ENCODE results near the gene SUCLG2.
A peak's percentile ranks its signal among the peaks of the same experiment; 100 is the strongest.

The SUCLG2 gene

DNA sequence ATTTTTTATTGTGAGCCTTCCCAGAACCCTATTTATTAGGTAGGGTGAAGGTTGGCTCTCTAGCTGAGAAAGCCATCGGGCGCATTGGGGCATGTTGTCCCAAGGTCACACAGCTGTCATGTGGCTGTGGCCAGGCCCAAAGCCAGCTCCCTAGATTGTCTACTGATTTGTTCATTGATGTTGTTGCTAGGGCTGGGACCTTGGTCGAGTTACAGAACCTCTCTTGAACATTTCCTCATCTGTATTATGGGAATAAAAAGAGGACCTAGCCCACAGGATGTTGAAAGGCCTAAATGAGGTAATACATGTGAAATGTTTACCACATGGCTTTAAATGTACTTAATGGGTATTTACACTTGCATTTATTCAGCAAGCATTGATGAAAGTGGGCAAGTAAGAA, 252.5 kb downstream of the SUCLG2 start:
- no peak for DNase-seq (ENCODE audit: low read depth in 4 of 4, low spot score in 1 of 4)

DNA sequence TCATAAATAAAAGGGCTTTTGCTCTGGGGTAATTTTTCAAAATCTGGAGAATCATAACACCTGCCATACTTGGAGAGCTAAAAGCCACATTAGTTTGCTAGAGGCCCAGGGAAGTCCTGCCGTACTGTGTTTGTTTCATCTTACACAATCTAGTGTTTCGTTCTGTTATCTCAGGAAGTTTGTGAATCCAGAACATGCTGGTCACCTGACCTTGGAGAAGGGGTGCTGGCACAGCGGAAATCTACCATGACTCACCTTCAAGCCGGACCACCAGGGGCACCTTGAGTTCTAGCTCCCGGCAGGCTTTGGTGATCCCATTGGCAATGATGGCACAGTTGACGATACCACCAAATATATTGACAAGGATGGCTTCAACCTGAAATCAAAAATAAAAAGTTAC, 253.9 kb downstream of the SUCLG2 start:
- no peak for DNase-seq (ENCODE audit: low read depth in 4 of 4, low spot score in 1 of 4)

DNA sequence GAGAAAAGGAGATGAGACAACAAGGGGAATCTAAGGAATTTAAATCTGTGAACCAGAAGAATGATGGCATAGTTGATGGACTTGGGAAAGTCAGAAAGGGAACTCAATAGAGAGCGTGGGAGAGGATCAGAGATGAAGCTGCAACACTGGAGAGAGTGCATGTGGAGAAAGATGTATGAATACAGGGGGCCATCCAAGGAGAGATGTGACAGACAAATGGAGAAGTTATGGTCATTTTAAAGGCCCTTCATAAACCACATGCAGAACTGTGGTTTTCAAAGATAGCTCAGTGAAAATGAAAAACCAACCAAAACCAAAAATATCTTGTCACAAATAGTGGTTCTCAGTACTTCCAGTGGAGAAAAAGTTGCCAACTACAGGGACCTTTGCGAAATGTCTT, 265.2 kb downstream of the SUCLG2 start:
- no peak for DNase-seq (ENCODE audit: low read depth in 4 of 4, low spot score in 1 of 4)

DNA sequence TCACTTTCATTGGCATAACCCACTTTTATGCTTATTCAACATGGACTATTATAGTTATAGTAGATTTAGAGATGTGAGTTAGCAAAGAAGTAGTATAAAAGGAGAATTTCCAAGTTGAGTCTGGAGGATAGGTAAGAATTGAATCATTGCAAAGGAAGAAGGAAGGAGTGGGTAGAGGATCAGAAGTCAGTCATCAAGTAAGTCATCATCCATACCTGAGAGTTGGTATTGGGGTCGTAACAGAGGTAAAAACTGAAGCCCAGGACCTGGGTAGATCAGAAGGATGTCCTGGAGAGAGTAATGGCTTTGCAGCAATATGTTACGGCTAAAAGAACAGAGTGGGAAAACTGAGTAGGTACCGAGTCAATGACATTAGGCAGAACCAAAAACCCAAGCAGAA, 265.7 kb downstream of the SUCLG2 start:
- no peak for DNase-seq (ENCODE audit: low read depth in 4 of 4, low spot score in 1 of 4)

DNA sequence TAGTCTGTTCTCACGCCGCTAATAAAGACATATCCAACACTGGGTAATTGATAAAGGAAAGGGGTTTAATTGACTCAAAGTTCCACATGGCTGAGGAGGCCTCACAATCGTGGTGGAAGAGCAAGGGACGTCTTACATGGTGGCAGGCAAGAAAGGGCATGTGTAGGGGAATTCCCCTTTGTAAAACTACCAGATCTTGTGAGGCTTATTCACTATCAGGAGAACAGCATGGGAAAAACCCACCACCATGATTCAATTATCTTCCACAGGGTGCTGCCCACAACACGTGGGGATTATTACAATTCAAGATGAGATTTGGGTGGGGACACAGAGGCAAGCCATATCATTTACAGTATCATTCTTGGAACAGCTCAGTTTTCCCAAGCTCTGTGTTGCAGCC, 268.0 kb downstream of the SUCLG2 start:
- no peak for DNase-seq (ENCODE audit: low read depth in 4 of 4, low spot score in 1 of 4)

DNA sequence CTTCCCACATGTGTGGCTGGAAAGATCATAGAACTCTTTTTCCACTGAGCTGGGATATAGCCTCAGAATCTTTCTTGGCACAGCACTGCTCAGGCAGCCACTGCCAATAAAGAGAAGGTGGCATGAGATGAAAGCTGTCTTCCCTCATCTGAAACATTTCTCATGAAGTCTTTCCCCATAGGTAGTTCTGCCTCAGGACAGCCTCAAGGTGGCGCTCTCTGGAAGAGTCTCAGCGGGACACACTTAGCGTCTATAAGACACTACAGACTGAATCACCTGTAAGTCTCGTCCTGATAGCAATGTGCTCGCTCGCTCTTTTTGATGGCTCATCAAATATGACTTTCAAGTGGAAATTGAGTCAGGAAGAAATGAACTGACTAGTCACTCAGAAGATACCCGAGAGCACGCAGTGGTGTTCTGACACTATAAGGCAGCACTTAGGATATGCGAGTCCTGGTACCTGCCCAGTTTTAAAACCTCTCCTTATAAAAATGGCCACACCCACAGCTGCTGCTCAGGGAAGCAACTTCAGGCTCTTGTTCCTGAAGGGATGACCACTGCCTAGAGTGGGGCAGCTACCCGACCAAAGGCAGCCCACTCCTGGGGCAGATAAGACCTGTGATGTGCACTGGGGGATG, 269.5 kb downstream of the SUCLG2 start:
- DNase-seq (ENCODE audit: low read depth in 4 of 4, low spot score in 1 of 4), result peak in 1 of 4 experiments; percentile 21

DNA sequence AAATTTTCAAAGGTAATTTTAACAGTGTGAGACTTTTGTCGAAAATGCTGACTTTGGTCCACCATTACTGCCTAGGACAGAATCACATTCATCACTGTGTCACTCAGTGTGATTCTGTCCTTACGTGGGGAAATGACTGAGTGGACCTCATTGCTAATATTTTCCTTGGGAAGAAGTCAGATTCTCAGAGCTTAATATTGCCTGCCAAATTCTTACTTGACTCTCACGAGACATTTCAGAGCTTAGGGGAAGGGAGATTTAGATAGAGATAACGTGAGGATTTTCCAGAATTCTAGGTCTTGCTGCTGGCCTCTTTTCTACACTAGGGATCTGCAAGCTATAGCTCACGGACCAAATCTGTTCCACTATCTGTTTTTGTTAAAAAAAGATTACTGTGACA, 270.4 kb downstream of the SUCLG2 start:
- DNase-seq (ENCODE audit: low read depth in 4 of 4, low spot score in 1 of 4), result no peak

DNA sequence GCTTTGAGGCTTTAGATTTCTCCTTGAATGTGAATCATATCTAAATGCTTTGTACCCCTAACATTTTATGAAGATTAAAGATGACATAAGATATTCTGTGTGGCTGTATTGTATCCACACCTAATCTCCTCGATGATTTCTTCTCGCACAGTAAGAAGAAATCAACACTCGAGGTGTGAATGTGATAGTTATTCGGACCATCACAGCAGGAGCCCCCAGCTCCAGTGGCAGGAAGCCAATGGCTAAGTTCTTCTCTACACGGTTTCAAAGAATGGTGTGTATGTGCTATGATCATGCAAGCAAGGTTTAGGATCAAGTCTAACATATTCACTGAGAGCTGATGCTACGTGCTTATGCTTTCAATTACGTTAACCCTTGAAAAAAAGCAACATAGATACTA, 271.0 kb downstream of the SUCLG2 start:
- no peak for DNase-seq (ENCODE audit: low read depth in 4 of 4, low spot score in 1 of 4)

DNA sequence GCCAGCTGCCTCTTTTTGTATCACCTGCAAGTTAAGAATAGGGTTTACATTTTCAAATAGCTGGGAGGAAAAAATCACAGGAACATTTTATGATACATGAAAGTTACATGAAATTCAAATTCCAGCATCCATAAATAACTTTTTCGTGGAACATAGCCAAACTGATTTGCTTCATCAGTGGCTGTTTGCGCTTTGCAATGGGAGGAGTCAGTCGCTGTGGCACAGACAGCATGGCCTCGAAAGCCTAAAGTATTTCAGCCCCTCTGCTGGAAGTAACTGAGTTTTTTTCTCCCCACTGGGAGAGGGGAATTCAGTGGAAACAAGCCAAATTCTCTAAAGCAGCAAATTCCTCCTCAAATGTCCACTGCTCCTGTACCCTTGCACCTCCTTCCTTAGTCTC, 271.9 kb downstream of the SUCLG2 start:
- no peak for DNase-seq (ENCODE audit: low read depth in 4 of 4, low spot score in 1 of 4)

DNA sequence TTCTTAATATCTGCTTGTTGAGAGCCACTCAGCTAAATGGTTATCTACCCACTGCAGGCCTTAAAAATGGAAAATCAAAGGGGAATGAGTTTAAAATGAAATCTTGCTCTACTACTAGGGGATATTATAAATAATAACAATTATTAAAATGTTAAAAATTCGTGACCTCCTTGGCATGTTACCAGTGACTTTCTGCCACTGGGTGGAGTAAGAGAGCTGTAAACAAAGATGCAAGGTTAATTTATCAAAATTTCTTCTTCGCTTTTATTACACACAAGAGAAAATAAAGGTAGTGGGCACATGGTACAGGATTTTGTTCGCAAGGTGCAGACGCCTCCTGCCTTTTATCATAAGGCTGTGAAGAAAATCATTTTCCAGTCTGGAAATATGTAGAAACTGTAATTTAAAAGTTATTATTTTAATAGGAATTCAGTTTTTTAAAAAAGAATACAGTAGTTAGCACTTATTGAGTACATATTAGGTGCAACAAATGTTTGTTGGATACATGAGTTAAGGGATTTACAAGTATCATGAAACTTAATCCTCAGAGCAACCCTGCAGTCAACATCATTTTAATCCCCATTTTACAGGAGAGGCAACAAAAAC, 272.6 kb downstream of the SUCLG2 start:
- DNase-seq (ENCODE audit: low read depth in 4 of 4, low spot score in 1 of 4), result peak in 1 of 4 experiments; percentile 19

DNA sequence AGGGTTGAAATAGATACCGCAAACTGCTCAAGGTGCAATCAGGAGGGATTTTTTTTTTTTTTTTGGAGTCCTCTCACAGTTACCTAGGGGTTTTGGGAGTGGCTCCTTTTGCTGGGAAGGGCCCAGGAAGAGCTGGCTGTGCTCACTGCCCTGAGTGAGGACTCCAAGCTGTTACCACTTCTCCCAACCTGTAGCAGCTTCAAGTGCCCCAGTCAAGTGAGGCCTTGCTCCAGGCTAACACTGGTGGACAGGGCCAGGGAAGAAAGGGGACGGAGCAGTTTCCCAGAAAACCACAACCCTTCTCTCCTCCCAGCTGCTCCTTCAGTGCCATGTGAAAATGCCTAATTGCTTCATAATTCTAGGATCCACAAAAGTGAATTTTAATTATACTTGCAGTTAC, 274.3 kb downstream of the SUCLG2 start:
- DNase-seq (ENCODE audit: low read depth in 4 of 4, low spot score in 1 of 4), result no peak

DNA sequence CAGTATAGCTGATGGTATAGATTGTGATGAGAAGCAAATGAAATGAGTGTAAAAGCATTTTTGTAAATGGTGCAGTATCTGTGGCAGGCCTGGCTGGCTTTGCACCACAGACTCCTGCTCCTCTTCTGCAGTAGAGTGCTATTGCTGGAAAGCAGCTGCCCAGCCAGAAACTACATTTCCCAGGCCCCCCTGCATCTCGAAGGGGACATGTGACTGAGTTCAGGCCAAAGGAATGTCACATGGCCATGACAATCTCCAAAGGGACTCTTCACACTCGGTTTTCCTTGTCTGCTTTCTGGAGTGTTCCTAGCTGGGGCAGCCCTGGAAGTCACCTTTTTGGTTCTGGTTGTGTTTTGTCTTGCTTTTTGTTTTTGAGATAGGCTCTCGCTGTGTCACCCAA, 277.1 kb downstream of the SUCLG2 start:
- DNase-seq (ENCODE audit: low read depth in 4 of 4, low spot score in 1 of 4), result no peak

DNA sequence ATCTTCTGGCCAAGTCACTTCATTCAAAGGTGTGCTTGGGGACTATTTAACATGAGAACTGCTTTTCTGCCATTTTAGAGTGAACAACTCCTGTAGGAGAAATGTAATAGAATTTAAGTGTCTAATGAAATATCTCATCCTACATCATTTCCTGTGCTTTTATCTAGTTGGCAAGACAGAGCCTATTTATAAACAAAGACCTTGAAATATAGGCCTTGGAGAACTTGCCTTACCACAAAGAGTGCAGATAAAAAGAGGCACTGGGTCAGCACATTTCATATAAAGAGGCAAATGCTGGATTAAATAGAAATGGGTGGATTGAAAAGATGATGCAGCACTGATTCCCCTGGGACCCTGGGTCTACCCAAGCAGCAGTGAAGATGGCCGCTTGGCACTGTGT, 278.0 kb downstream of the SUCLG2 start:
- DNase-seq (ENCODE audit: low read depth in 4 of 4, low spot score in 1 of 4), result no peak

DNA sequence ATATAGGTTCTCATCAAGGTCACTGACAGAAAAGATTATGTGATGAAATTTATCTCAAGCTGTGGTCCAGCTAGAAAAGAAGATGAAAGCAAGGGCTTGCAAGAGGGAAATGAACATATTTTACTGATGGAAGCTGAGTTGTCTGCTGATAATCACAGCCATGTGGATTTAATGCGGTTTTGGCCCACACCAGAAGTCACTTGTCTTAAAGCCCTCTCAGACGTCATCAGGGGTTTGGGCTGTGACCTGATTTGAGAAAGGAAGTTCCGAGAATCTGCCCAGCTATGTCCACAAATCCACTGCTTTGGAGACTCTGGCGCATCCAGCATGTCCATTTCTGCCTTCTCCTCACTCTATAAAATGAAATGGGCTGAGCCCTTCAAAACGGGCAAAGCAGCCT, 278.4 kb downstream of the SUCLG2 start:
- no peak for DNase-seq (ENCODE audit: low read depth in 4 of 4, low spot score in 1 of 4)

DNA sequence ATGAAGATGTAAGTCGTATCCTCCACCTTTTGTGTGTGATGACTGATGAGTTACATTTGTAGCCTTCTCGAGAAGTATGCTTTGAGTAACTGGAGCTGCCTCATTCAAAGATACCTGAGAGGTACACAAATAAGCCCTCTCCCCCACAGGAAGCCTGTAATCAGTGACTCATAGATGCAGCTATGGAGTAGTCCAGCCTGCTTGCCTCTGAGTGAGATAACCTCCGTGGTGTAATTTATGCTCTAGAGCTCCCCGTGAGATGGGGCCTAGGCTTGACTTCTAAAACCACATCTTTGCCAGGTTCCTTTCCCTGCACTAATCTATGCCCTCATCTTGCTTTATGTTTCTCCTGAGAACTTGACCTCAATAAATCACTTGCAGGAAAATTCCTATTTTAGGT, 291.7 kb downstream of the SUCLG2 start:
- no peak for DNase-seq (ENCODE audit: low read depth in 4 of 4, low spot score in 1 of 4)

DNA sequence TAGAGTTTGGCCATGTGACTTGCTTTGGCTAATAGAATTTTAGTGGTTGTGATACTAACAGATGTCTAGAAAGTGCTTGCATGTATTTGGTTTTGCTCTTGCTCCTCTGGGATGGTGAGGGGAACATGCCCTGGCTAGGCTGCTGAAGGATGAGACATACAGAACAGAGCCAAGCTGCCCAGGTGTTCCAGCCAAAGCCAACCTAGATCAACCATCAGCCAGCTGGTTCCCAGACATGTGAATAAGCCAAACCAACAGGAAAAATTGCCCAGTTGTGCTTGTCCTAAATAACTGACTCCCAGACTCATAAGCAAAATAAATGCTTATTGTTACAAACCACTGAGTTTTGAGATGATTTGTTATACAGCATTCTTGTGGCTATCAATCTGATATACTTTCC, 292.6 kb downstream of the SUCLG2 start:
- no peak for DNase-seq (ENCODE audit: low read depth in 4 of 4, low spot score in 1 of 4)

DNA sequence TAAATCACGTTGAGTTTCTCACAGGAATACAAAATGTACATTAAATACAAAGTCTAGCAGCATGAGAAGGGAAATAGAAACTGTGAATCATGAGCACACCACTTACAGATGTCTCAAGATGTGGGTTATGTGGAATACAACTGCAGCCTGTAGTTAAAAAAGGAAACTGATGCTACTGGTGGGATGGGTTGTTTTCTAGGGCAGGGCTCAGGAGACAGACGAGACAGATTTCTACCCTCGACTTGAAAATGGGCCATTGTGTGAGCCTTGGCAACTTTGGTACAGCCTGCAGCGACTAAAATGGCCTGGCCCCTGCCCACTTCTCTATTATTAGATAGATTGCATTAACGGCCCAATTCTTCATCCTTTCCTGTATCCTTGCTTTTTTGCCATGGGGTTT, 293.1 kb downstream of the SUCLG2 start:
- no peak for DNase-seq (ENCODE audit: low read depth in 4 of 4, low spot score in 1 of 4)

DNA sequence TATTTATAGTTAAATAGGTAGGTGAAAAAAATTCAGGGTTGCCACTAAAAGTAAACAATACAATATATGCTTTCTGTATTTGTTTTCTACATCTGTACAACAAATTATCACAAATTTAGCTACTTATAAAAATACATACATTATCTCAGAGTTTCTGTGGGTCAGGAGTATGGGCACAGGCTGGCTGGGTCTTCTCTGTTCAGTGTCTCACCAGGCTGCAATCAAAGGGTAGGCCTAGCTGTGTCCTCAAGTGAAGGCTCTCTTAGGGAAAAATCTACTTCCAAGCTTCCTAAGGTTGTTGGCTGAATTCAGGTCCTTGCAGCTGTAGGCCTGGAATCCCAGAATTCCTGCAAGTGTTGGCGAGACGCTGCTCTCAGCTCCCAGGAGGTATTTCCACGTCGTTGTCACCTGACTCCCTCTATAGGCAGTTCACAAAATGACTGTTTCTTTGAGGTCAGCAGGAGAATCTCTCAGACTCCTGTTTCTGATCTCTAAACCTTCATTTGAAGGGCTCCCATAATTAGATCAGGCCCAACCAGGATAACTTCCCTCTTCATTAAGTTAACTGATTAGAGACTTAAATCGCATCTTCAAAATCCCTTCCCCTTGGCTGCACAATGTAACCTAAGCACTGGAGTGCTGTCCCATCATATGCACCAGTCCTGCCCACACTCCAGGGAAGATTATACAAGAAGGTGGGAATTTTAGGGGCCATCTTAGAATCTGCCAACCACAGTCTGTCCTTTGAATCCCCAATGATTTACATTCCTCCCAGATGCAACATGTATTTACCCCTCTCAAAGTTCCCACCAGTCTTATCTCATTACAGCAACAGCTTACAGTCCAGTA, 296.6 kb downstream of the SUCLG2 start:
- DNase-seq (ENCODE audit: low read depth in 4 of 4, low spot score in 1 of 4), result no peak

DNA sequence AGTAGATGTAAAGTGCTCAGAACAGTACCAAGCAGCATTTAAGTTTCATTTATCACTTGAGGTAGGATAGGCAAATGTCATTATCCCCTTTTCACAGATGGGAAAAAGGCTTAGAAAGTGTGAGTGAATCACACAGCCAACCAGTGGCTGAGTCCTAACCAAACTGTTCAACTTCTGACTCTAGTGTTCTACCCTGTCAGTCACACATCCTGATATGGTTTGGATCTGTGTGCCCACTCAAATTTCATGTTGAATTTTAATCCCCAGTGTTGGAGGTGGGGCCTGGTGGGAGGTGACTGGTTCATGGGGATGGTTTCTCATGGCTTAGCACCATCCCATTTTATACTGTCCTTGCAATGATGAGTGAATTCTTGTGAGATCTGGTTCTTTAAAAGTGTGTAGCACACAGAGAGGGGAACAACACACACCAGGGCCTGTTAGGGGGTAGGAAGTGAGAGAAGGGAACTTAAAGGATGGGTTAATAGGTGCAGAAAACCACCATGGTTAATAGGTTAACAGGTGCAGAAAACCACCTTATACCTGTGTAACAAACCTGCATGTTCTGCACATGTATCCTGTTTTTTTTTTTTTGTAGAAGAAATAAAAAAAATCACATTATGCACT, 304.7 kb downstream of the SUCLG2 start:
- peak in 3 of 4 experiments; percentile 3 to 30 (median 27) for DNase-seq (ENCODE audit: low read depth in 4 of 4, low spot score in 1 of 4)

DNA sequence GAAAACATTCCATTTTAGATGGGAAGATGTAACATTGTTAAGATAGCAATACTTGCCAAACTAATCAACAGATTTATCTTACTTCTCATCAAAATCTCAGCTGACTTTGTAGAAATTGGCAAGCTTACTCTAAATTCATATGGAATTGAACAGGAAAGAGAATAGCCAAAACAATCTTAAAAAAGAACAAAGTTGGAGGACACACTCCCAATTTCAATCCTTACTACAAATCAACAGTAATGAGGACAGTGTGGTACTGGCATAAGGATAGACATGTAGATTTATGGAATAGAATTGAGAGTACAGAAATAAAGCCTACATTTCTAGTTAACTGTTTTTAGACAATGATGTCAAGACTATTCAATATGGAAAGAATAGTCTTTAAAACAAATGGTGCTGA, 308.3 kb downstream of the SUCLG2 start:
- DNase-seq (ENCODE audit: low read depth in 4 of 4, low spot score in 1 of 4), result no peak

DNA sequence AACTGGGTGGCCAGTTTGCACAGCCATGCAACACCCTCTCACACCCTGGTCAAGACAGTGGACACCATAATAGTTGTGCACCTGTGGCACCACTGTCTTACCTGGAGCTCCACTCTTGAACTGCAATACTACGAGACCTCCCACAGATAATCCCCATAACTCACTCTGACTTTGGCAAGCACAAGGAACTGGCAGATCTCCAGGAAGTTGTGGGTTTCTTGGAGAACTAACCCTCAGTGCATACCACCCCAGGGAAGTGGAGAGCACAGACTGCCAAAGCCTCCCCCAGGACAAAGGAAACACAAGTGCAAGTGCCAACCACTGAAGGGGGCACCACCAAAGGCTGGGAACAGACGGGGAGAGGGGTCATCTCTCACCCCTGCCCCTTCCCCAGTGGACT, 318.6 kb downstream of the SUCLG2 start:
- DNase-seq (ENCODE audit: low read depth in 4 of 4, low spot score in 1 of 4), result no peak

DNA sequence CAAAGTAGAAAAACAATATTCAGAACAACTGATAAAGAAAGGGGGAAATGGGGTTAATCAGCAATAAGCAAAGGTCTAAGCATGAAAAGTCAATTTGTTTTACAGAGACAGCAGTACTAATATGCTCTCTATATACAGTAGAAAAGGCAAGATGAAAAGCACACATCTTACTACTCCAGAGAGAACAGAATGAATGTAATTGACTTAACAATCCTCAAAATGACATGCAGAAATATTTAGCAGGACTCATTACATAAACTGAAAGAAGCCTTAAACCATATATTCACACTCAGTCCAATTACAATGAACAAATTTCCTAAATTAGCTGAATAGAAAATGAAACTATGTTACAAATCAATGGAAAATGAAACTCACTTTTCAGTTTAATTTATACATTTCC, 319.8 kb downstream of the SUCLG2 start:
- DNase-seq (ENCODE audit: low read depth in 4 of 4, low spot score in 1 of 4), result no peak
